Transverse colon (tissue), 4 donors: ENCODE measurements around the gene ATP23. TPM values are rescaled to one million over a fixed set of nuclear protein-coding genes. Genes with fewer than 3 reads are reported as not detected.

Experiments
- DNase-seq: peaks from one replicate; pipeline ENCODE4 v3.0.0-alpha.2; 2019
- H3K27ac ChIP-seq, 4 donors: fragments of 200-600 bp; sonication (generic); 2 replicates each; pipeline ENCODE4 v1.5.1; 2016 to 2018; ENCODE audit warnings: inconsistent platforms in 4 of 4
- H3K27me3 ChIP-seq: fragments of 200-600 bp; sonication (generic); 2 replicates; pipeline ENCODE4 v1.5.1; 2017; ENCODE audit warnings: inconsistent platforms
- H3K36me3 ChIP-seq, 4 donors: fragments of 200-600 bp; sonication (generic); 2 replicates each; pipeline ENCODE4 v1.5.1; 2017 to 2019; ENCODE audit warnings: inconsistent platforms in 4 of 4
- H3K4me1 ChIP-seq, 4 donors: fragments of 200-600 bp; sonication (generic); 2 replicates each; pipeline ENCODE4 v1.5.1; 2017 to 2020; ENCODE audit warnings: inconsistent platforms in 4 of 4
- H3K4me3 ChIP-seq, 4 donors: fragments of 200-600 bp; sonication (generic); 1 replicate in 1 of 4; 2 replicates in 3 of 4; pipeline versions ENCODE4 v1.5.1 to v1.6.1; 2017 to 2019; ENCODE audit warnings: inconsistent platforms in 4 of 4
- H3K9me3 ChIP-seq, 2 donors: fragments of 200-600 bp; sonication (generic); 2 replicates each; pipeline ENCODE4 v1.5.1; 2017 to 2019; ENCODE audit warnings: inconsistent platforms in 2 of 2
- EP300 ChIP-seq: sonication (generic); formaldehyde crosslinking; IDR thresholded peaks from one replicate; pipeline ENCODE4 v1.6.1; 2017; ENCODE audit warnings: antibody characterized with exemption, low read depth
- POLR2A ChIP-seq: fragments of 450-650 bp; IDR thresholded peaks from one replicate; pipeline ENCODE4 v1.6.1; 2016; ENCODE audit warnings: antibody characterized with exemption, mild to moderate bottlenecking, moderate library complexity
- POLR2AphosphoS5 ChIP-seq, 3 donors: sonication (generic); formaldehyde crosslinking; IDR thresholded peaks; one replicate each; pipeline ENCODE4 v1.6.1; 2016; ENCODE audit warnings: antibody characterized with exemption in 3 of 3
- WGBS, 2 donors: methylation state at CpG; one replicate each; pipeline ENCODE4 v1.1.5; 2018; ENCODE audit warnings: low coverage in 1 of 2; 5-methylcytosine and 5-hydroxymethylcytosine counted together
- in situ Hi-C, 4 donors: fragments of 200-750 bp; cut with MboI; loops; one replicate each; pipeline versions ENCODE4 v1.15.0 to v1.15.1; 2017; ENCODE audit warnings: low sequenced_read_pairs in 3 of 4, low pct_ligation_motif_present in 1 of 4, low pct_unique_long_range_greater_than_20kb in 1 of 4
- intact Hi-C: fragments of 100-400 bp; cut with DNase I; formaldehyde crosslinking; loops from one replicate; pipeline ENCODE4 v1.15.1; 2023; ENCODE audit warnings: low total_unique reads
- total RNA-seq, 4 donors: library from RNA; depleted of rRNA; stranded (reverse); fragments of >200 nt; gene quantifications; one replicate each; pipeline ENCODE4 v1.1.0, GENCODE V29; 2016
- TF ChIP-seq, protein P1 (sequence below), 5 experiments: fragments of 200-600 bp in 3 of 5; fragments of 450-650 bp in 2 of 5; sonication (generic) in 3 of 5; IDR thresholded peaks; 1 replicate in 2 of 5; 2 replicates in 3 of 5; pipeline ENCODE4 v1.5.1; 2016 to 2017; ENCODE audit warnings: antibody characterized with exemption in 5 of 5, inconsistent platforms in 3 of 5, mild to moderate bottlenecking in 2 of 5, moderate library complexity in 1 of 5

ATP23 gene
- total RNA-seq, 4 donors from 2014 or later, result 0.80 to 41.8 (median 24.5) TPM

DNA sequence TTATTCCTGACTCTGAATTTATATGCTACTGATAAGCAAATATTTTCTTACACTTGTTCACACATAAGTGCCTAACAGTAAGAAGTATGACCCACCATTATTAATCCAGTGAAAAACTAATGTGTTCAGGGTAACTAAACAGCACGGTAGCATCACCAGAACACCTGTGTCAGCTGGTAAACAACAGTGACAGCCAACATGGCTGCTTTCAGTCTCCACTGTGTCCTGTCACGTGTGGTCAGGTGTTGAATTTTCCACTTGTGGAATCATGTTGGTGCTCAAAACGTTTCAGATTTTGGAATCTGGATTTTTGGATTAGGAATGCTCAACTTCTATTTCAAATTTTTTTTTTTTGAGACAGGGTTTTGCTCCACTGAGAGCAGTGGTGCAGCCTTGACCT, 14.3 kb upstream of the ATP23 start:
- no peak for DNase-seq
- Histone ChIP-seq H3K9me3 (no peaks in the 10 kb centered on the region), H3K27ac (no peak overlapping the region), H3K4me3 (no peak overlapping the region), H3K27me3 (no peaks in the 10 kb centered on the region), H3K4me1 (no peaks in the 10 kb centered on the region), H3K36me3 (no peaks in the 10 kb centered on the region)
- intact Hi-C loops (no loop called here), in situ Hi-C loops (no loop called here)
- WGBS, 2 donors, result 20 to 53% methylated on average over 1 to 3 of the region's 3 CpGs
- TF ChIP-seq, protein P1, sequence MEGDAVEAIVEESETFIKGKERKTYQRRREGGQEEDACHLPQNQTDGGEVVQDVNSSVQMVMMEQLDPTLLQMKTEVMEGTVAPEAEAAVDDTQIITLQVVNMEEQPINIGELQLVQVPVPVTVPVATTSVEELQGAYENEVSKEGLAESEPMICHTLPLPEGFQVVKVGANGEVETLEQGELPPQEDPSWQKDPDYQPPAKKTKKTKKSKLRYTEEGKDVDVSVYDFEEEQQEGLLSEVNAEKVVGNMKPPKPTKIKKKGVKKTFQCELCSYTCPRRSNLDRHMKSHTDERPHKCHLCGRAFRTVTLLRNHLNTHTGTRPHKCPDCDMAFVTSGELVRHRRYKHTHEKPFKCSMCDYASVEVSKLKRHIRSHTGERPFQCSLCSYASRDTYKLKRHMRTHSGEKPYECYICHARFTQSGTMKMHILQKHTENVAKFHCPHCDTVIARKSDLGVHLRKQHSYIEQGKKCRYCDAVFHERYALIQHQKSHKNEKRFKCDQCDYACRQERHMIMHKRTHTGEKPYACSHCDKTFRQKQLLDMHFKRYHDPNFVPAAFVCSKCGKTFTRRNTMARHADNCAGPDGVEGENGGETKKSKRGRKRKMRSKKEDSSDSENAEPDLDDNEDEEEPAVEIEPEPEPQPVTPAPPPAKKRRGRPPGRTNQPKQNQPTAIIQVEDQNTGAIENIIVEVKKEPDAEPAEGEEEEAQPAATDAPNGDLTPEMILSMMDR (IDR thresholded peaks at IDR 0.05), result no peak
- no peak for TF ChIP-seq EP300
- TF ChIP-seq POLR2A, result no peak
- no peak for TF ChIP-seq POLR2AphosphoS5 (IDR thresholded peaks at IDR 0.05)

GRCh38 chr12:57929092-57929830, 12.1 kb upstream of the ATP23 start:
- TF ChIP-seq POLR2AphosphoS5 (IDR thresholded peaks at IDR 0.05) (no peak), POLR2A (no peak), EP300 (no peak)
- TF ChIP-seq, protein P1 (IDR thresholded peaks at IDR 0.05), result no peak
- Histone ChIP-seq H3K9me3 (no peaks in the 10 kb centered on the region), H3K4me1 (no peaks in the 10 kb centered on the region), H3K4me3 (no peak overlapping the region), H3K27me3 (no peaks in the 10 kb centered on the region), H3K27ac (no peak overlapping the region), H3K36me3 (no peaks in the 10 kb centered on the region)
- in situ Hi-C loops, result no loop called here
- intact Hi-C loops, result no loop called here
- 75 to 91% methylated on average over 2 to 4 of the region's 4 CpGs for WGBS, 2 donors
- no peak for DNase-seq

DNA sequence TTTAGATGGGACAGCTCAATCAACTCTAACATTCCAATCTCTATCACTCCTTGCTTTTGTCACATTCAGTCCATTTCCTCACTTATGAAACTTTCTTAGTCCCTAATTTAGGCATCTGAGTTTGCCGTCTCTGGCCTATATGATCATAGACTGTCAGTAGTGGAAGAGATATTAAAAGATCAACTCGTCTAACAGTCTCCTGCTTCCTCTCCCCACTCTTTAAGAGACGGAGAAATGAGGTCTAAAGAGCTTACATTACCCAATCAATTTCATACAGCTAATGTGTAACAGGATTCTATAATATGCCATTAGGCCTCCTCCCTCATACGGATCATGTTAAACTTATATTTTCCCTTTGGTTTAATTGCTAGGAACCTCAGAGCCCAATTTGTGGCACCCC, 6.5 kb upstream of the ATP23 start:
- H3K4me1 ChIP-seq, result peaks cover 0 to 15% (median 6%) of the 10 kb centered on the region in 4 donors
- in situ Hi-C loops, result no loop called here
- no peaks in the 10 kb centered on the region for H3K27me3 ChIP-seq
- no peak overlapping the region for H3K27ac ChIP-seq
- TF ChIP-seq, protein P1 (IDR thresholded peaks at IDR 0.05), result no peak
- TF ChIP-seq POLR2A (no peak), EP300 (no peak), POLR2AphosphoS5 (IDR thresholded peaks at IDR 0.05) (no peak)
- WGBS, 2 donors, result 70 to 73% methylated on average over 3 to 4 of the region's 4 CpGs
- DNase-seq, result no peak
- no peaks in the 10 kb centered on the region for H3K36me3 ChIP-seq
- no peak overlapping the region for H3K4me3 ChIP-seq
- intact Hi-C loops, result no loop called here
- H3K9me3 ChIP-seq, result no peaks in the 10 kb centered on the region

GRCh38 chr12:57935331-57935730, 6.0 kb upstream of the ATP23 start:
- intact Hi-C loops, result no loop called here
- WGBS, 2 donors, result 84 to 98% methylated on average over 3 of the region's 3 CpGs
- in situ Hi-C loops, result no loop called here

More at GRCh38 chr12:57935331-57935730, 6.0 kb upstream of the ATP23 start:
- no peak for DNase-seq
- Histone ChIP-seq H3K4me1 (peaks cover 0 to 17% (median 7%) of the 10 kb centered on the region in 4 donors), H3K9me3 (no peaks in the 10 kb centered on the region), H3K4me3 (peak overlapping the region in 3 of 4 donors; percentile 43 to 59 (median 54)), H3K27me3 (no peaks in the 10 kb centered on the region), H3K27ac (peak overlapping the region; percentile 55 to 89 (median 76)), H3K36me3 (no peaks in the 10 kb centered on the region)
- TF ChIP-seq POLR2A (no peak), EP300 (no peak), POLR2AphosphoS5 (IDR thresholded peaks at IDR 0.05) (no peak)
- TF ChIP-seq, protein P1 (IDR thresholded peaks at IDR 0.05), result no peak
